Measurements from ENCODE around the gene PCSK5. TPM values are rescaled to one million over a fixed set of nuclear protein-coding genes. Genes with fewer than 3 reads are reported as not detected.

PCSK5 gene
- total RNA-seq, 2 experiments from 2014 or later: 14.4 to 15.2 TPM

GRCh38 chr9:76001459-76001858, 111.0 kb downstream of the PCSK5 start:
- Histone ChIP-seq H3K4me3 (ENCODE audit: low read length) (no peak overlapping the region), H3K27ac (ENCODE audit: low read depth in 1 of 2, low read length in 2 of 2) (no peak overlapping the region), H3K36me3 (ENCODE audit: insufficient read depth, low read length) (no peaks in the 10 kb centered on the region), H3K4me1 (ENCODE audit: insufficient read depth, low read length) (peaks cover 2% of the 10 kb centered on the region), H3K27me3 (ENCODE audit: control insufficient read depth in 1 of 2, insufficient read depth in 2 of 2, low read length in 2 of 2) (no peaks in the 10 kb centered on the region), H3K9me3 (ENCODE audit: control insufficient read depth in 1 of 2, insufficient read depth in 1 of 2, low read length in 2 of 2) (no peaks in the 10 kb centered on the region)
- DNase-seq (no peak), ATAC-seq (ENCODE audit: poor library complexity) (no peak)
- Mint-ChIP-seq H3K4me3 (no peak overlapping the region), H3K36me3 (ENCODE audit: low read depth) (no peaks in the 10 kb centered on the region), H3K9me3 (no peaks in the 10 kb centered on the region), H3K27me3 (no peaks in the 10 kb centered on the region), H3K4me1 (ENCODE audit: low read depth) (peaks cover 68% of the 10 kb centered on the region), H3K27ac (no peak overlapping the region)
- CTCF ChIA-PET: no interaction called here
- TF ChIP-seq CTCF (IDR thresholded peaks at IDR 0.05): no peak
- intact Hi-C loops (cut with DNase I, micrococcal nuclease): no loop called here
- POLR2A ChIA-PET: no interaction called here

GRCh38 chr9:76003041-76003440, 112.6 kb downstream of the PCSK5 start:
- ChIA-PET CTCF (no interaction called here), POLR2A (interaction anchor here (0.7 kb wide), 1 partner anchor 10 kb away, joined by 3 read pairs; no protein-coding TSS in a partner anchor)
- Mint-ChIP-seq H3K4me1 (ENCODE audit: low read depth) (peaks cover 67% of the 10 kb centered on the region), H3K9me3 (no peaks in the 10 kb centered on the region), H3K27me3 (no peaks in the 10 kb centered on the region), H3K4me3 (no peak overlapping the region), H3K36me3 (ENCODE audit: low read depth) (no peaks in the 10 kb centered on the region), H3K27ac (no peak overlapping the region)
- DNase-seq (no peak), ATAC-seq (ENCODE audit: poor library complexity) (no peak)
- Histone ChIP-seq H3K27ac (ENCODE audit: low read depth in 1 of 2, low read length in 2 of 2) (no peak overlapping the region), H3K4me3 (ENCODE audit: low read length) (no peak overlapping the region), H3K4me1 (ENCODE audit: insufficient read depth, low read length) (peaks cover 2% of the 10 kb centered on the region), H3K9me3 (ENCODE audit: control insufficient read depth in 1 of 2, insufficient read depth in 1 of 2, low read length in 2 of 2) (no peaks in the 10 kb centered on the region), H3K27me3 (ENCODE audit: control insufficient read depth in 1 of 2, insufficient read depth in 2 of 2, low read length in 2 of 2) (no peaks in the 10 kb centered on the region), H3K36me3 (ENCODE audit: insufficient read depth, low read length) (no peaks in the 10 kb centered on the region)
- TF ChIP-seq CTCF (IDR thresholded peaks at IDR 0.05): no peak
- intact Hi-C loops (cut with DNase I, micrococcal nuclease): no loop called here

- H3K9me3 ChIP-seq (ENCODE audit: control insufficient read depth in 1 of 2, insufficient read depth in 1 of 2, low read length in 2 of 2): no peaks in the 10 kb centered on the region
- peaks cover 70% of the 10 kb centered on the region for H3K4me1 Mint-ChIP-seq (ENCODE audit: low read depth)
Observed at GRCh38 chr9:76004526-76004925, 114.1 kb downstream of the PCSK5 start.

More at GRCh38 chr9:76004526-76004925, 114.1 kb downstream of the PCSK5 start:
- intact Hi-C loops (cut with DNase I, micrococcal nuclease): no loop called here
- Mint-ChIP-seq H3K27ac (no peak overlapping the region), H3K9me3 (no peaks in the 10 kb centered on the region), H3K27me3 (no peaks in the 10 kb centered on the region), H3K4me3 (peak overlapping the region; percentile 9), H3K36me3 (ENCODE audit: low read depth) (no peaks in the 10 kb centered on the region)
- CTCF ChIA-PET: no interaction called here
- ATAC-seq (ENCODE audit: poor library complexity): no peak
- Histone ChIP-seq H3K27ac (ENCODE audit: low read depth in 1 of 2, low read length in 2 of 2) (no peak overlapping the region), H3K4me3 (ENCODE audit: low read length) (no peak overlapping the region), H3K4me1 (ENCODE audit: insufficient read depth, low read length) (peaks cover 2% of the 10 kb centered on the region), H3K36me3 (ENCODE audit: insufficient read depth, low read length) (no peaks in the 10 kb centered on the region), H3K27me3 (ENCODE audit: control insufficient read depth in 1 of 2, insufficient read depth in 2 of 2, low read length in 2 of 2) (no peaks in the 10 kb centered on the region)
- POLR2A ChIA-PET: no interaction called here
- no peak for TF ChIP-seq CTCF (IDR thresholded peaks at IDR 0.05)
- no peak for DNase-seq

Measured in CD4-positive, alpha-beta T cell (primary cell).